Amniotic stem cell (primary cell): Measurements from ENCODE around the gene CDH26.

Experiments used
- DNase-seq: peaks from one replicate; lab custom pipeline; 2025; lab: John Stamatoyannopoulos, UW

Gene CDH26

GRCh38 chr20:60063739-60064380 lies 105.6 kb downstream of the CDH26 start:
- DNase-seq = no peak
